PC-9 (cell line): ENCODE data around the gene ZNF225. TPM values are rescaled to one million over a fixed set of nuclear protein-coding genes. Genes with fewer than 3 reads are reported as not detected.
"Not testable (repeated sequence)": the region's sequence is repeated elsewhere in the genome, so short reads cannot be mapped to it uniquely, and the experiment has no call there.

ENCODE experiments used
- BruUV-seq: library from RNA; stranded (reverse); fragments of 400-500 nt; replicated peaks from 2 replicates; lab custom pipeline; 2021; lab: Mats Ljungman, UMichigan
- CTCF ChIA-PET: fragments of 300-600 bp; sonication (Branson Sonifier 250); formaldehyde crosslinking; loops from one replicate; lab custom pipeline; 2022; ENCODE audit warnings: antibody characterized with exemption; lab: Charles Lee
- POLR2A ChIA-PET: fragments of 300-600 bp; sonication (Branson Sonifier 250); formaldehyde crosslinking; loops from one replicate; lab custom pipeline; 2022; ENCODE audit warnings: antibody characterized with exemption; ENCODE audit not compliant: unreplicated experiment; lab: Charles Lee
- DNase-seq, 2 experiments: peaks; one replicate each; pipeline versions ENCODE4 v3.0.0 to v3.0.0-alpha.2; 2015 to 2022; ENCODE audit warnings: mixed read lengths in 1 of 2
- H2AFZ ChIP-seq: fragments of 200-600 bp; sonication (generic); 2 replicates; pipeline ENCODE4 v1.8.1; 2017; ENCODE audit warnings: antibody characterized with exemption
- H3F3A ChIP-seq: fragments of 200-600 bp; sonication (generic); 2 replicates; pipeline ENCODE4 v1.8.1; 2017; ENCODE audit warnings: antibody characterized with exemption, mild to moderate bottlenecking, low read depth; ENCODE audit not compliant: insufficient read depth
- H3K27ac ChIP-seq: fragments of 200-600 bp; sonication (generic); 2 replicates; pipeline ENCODE4 v1.6.1; 2016; ENCODE audit warnings: mixed run types
- H3K27me3 ChIP-seq: fragments of 200-600 bp; sonication (generic); 2 replicates; pipeline ENCODE4 v1.6.1; 2016; ENCODE audit warnings: low read depth, mixed run types; ENCODE audit not compliant: insufficient read depth
- H3K36me3 ChIP-seq: fragments of 200-600 bp; sonication (generic); 2 replicates; pipeline ENCODE4 v1.6.1; 2016; ENCODE audit warnings: low read depth, mixed run types
- H3K4me1 ChIP-seq: fragments of 200-600 bp; sonication (generic); replicated peaks from 2 replicates; pipeline ENCODE4 v1.6.1; 2016; ENCODE audit warnings: mixed run types; ENCODE audit not compliant: insufficient read depth
- H3K4me2 ChIP-seq: fragments of 200-600 bp; sonication (generic); 2 replicates; pipeline ENCODE4 v1.6.1; 2017; ENCODE audit warnings: mixed run types
- H3K4me3 ChIP-seq: fragments of 200-600 bp; sonication (generic); 2 replicates; pipeline ENCODE4 v1.6.1; 2016; ENCODE audit warnings: mixed run types
- H3K79me2 ChIP-seq: fragments of 200-600 bp; sonication (generic); 2 replicates; pipeline ENCODE4 v1.6.1; 2017; ENCODE audit warnings: low read depth, mixed run types
- H3K9me2 ChIP-seq: fragments of 200-600 bp; sonication (generic); 2 replicates; pipeline ENCODE4 v1.8.1; 2017; ENCODE audit warnings: mild to moderate bottlenecking; ENCODE audit not compliant: insufficient read depth
- H3K9me3 ChIP-seq: fragments of 200-600 bp; sonication (generic); 2 replicates; pipeline ENCODE4 v1.8.1; 2016; ENCODE audit warnings: low read depth; ENCODE audit not compliant: insufficient read depth
- H4K20me1 ChIP-seq: fragments of 200-600 bp; sonication (generic); 2 replicates; pipeline ENCODE4 v1.8.1; 2017; ENCODE audit not compliant: insufficient read depth
- CTCF ChIP-seq: fragments of 200-600 bp; sonication (generic); conservative IDR thresholded peaks from 2 replicates; pipeline ENCODE4 v1.6.1; 2017; ENCODE audit warnings: mixed run types, antibody characterized with exemption, mild to moderate bottlenecking, moderate library complexity
- EZH2 ChIP-seq: fragments of 200-600 bp; sonication (generic); IDR thresholded peaks from 2 replicates; pipeline ENCODE4 v1.8.0; 2017; ENCODE audit warnings: antibody characterized with exemption, low read depth
- intact Hi-C: fragments of 100-400 bp; cut with micrococcal nuclease; formaldehyde crosslinking; loops from one replicate; pipeline ENCODE4 v1.10.0; 2022; ENCODE audit not compliant: unreplicated experiment
- total RNA-seq: library from RNA; stranded (reverse); gene quantifications from 2 replicates; pipeline ENCODE4 v1.2.3, GENCODE V29; 2021

Gene ZNF225
- total RNA-seq, 1 experiment from 2014 or later: 5.4 TPM

- H3K27me3 ChIP-seq: no peaks in the 10 kb centered on the region
- TF ChIP-seq CTCF (no peak), EZH2 (no peak)
- no peak overlapping the region for H3K27ac ChIP-seq
- peaks cover 14% of the 10 kb centered on the region; the same call in 1 of the 2 replicates for H3K4me1 ChIP-seq
- H3K79me2 ChIP-seq: no peaks in the 10 kb centered on the region
- H3F3A ChIP-seq: no peaks in the 10 kb centered on the region
- ChIA-PET CTCF (no interaction called here), POLR2A (no interaction called here)
- H3K9me2 ChIP-seq: no peaks in the 10 kb centered on the region
- peak overlapping the region; percentile 91 for H3K4me2 ChIP-seq
- H3K9me3 ChIP-seq: peaks cover 34% of the 10 kb centered on the region
- peak overlapping the region; percentile 80 for H3K4me3 ChIP-seq
- H4K20me1 ChIP-seq: no peaks in the 10 kb centered on the region
- DNase-seq: no peak
- no TSS peak for BruUV-seq
- peak overlapping the region; percentile 91 for H2AFZ ChIP-seq
- intact Hi-C loops: loop anchor here (1.0 to 10.0 kb wide), 7 partner anchors 18 to 192 kb away; partner anchors contain the start of genes ZNF155, ZNF222, ZNF224 and ZNF235
- H3K36me3 ChIP-seq: no peaks in the 10 kb centered on the region; the same call in 1 of the 2 replicates
These were observed 429 bp upstream of the ZNF225 start for GRCh38 chr19:44112802-44113137.

- peak overlapping the region; percentile 93 for H2AFZ ChIP-seq
- H3K27me3 ChIP-seq: no peaks in the 10 kb centered on the region
- no peaks in the 10 kb centered on the region for H3K9me2 ChIP-seq
- no peaks in the 10 kb centered on the region for H3F3A ChIP-seq
- intact Hi-C loops: loop anchor here (1.0 to 10.0 kb wide), 7 partner anchors 20 to 191 kb away; partner anchors contain the start of genes ZNF155, ZNF222, ZNF224 and ZNF235
- peaks cover 14% of the 10 kb centered on the region; the same call in 1 of the 2 replicates for H3K4me1 ChIP-seq
- DNase-seq: no peak
- H4K20me1 ChIP-seq: no peaks in the 10 kb centered on the region
- POLR2A ChIA-PET: no interaction called here
- TF ChIP-seq EZH2 (no peak), CTCF (no peak)
- TSS peak; percentile 68 for BruUV-seq
- H3K79me2 ChIP-seq: no peaks in the 10 kb centered on the region
- peak overlapping the region; percentile 80 for H3K4me3 ChIP-seq
- H3K27ac ChIP-seq: no peak overlapping the region
- CTCF ChIA-PET: no interaction called here
- no peaks in the 10 kb centered on the region; the same call in 1 of the 2 replicates for H3K36me3 ChIP-seq
- H3K9me3 ChIP-seq: peaks cover 23% of the 10 kb centered on the region
- peak overlapping the region; percentile 73 for H3K4me2 ChIP-seq
These were observed 688 bp downstream of the ZNF225 start for GRCh38 chr19:44113784-44114390.

GRCh38 chr19:44121162-44121561, 8.0 kb downstream of the ZNF225 start:
- H3K4me1 ChIP-seq, H3K9me3 ChIP-seq, H3K27ac ChIP-seq, H3K36me3 ChIP-seq, H3K4me2 ChIP-seq, POLR2A ChIA-PET, H3F3A ChIP-seq, H3K79me2 ChIP-seq, H3K4me3 ChIP-seq, H4K20me1 ChIP-seq, H3K9me2 ChIP-seq, intact Hi-C loops, BruUV-seq, DNase-seq, H2AFZ ChIP-seq, CTCF ChIA-PET, H3K27me3 ChIP-seq: not testable (repeated sequence)
